ENCODE data around the gene DOCK2.

GRCh38 chr5:169656125-169656901, 19.2 kb downstream of the DOCK2 start:
- TF ChIP-seq CTCF (IDR thresholded peaks at IDR 0.05) (no peak), POLR2A (IDR thresholded peaks at IDR 0.05) (no peak)

Data from uterus (tissue), 2 donors.